GM23338 (cell line): ENCODE data around the gene PIGU. TPM values are rescaled to one million over a fixed set of nuclear protein-coding genes. Genes with fewer than 3 reads are reported as not detected.
"Not testable (repeated sequence)": the region's sequence is repeated elsewhere in the genome, so short reads cannot be mapped to it uniquely, and the experiment has no call there.

Experiments used
- ATAC-seq: fragments of 200-7000 bp; cut with Tn5 transposase; 3 replicates; pipeline ENCODE4 v1.9.1; 2020
- DNase-seq: peaks from one replicate; pipeline ENCODE4 v3.0.0-alpha.2; 2015; ENCODE audit warnings: low spot score
- H2AFZ ChIP-seq: fragments of 200-600 bp; sonication (generic); 2 replicates; pipeline ENCODE4 v1.8.0; 2016; ENCODE audit warnings: antibody characterized with exemption, mild to moderate bottlenecking, moderate library complexity
- H3F3A ChIP-seq: fragments of 200-600 bp; sonication (generic); replicated peaks from 2 replicates; pipeline ENCODE4 v1.8.0; 2017; ENCODE audit warnings: antibody characterized with exemption, mixed run types, low read depth
- H3K27ac ChIP-seq: fragments of 200-600 bp; sonication (generic); 2 replicates; pipeline ENCODE4 v1.6.1; 2016; ENCODE audit warnings: low read depth
- H3K27me3 ChIP-seq: fragments of 200-600 bp; sonication (generic); 2 replicates; pipeline ENCODE4 v1.8.0; 2016; ENCODE audit warnings: mild to moderate bottlenecking, mixed run types, moderate library complexity; ENCODE audit not compliant: insufficient read depth
- H3K36me3 ChIP-seq: fragments of 200-600 bp; sonication (generic); 2 replicates; pipeline ENCODE4 v1.8.0; 2016; ENCODE audit warnings: mild to moderate bottlenecking; ENCODE audit not compliant: insufficient read depth
- H3K4me1 ChIP-seq: fragments of 200-600 bp; sonication (generic); 2 replicates; pipeline ENCODE4 v1.8.0; 2016; ENCODE audit warnings: mild to moderate bottlenecking, moderate library complexity; ENCODE audit not compliant: insufficient read depth
- H3K4me2 ChIP-seq: fragments of 200-600 bp; sonication (generic); 2 replicates; pipeline ENCODE4 v1.7.1; 2017; ENCODE audit warnings: mixed run types
- H3K4me3 ChIP-seq: fragments of 200-600 bp; sonication (generic); 2 replicates; pipeline ENCODE4 v1.6.1; 2016; ENCODE audit warnings: mixed run types
- H3K79me2 ChIP-seq: fragments of 200-600 bp; sonication (generic); replicated peaks from 2 replicates; pipeline ENCODE4 v1.8.0; 2017; ENCODE audit warnings: mild to moderate bottlenecking; ENCODE audit not compliant: insufficient read depth
- H3K9me2 ChIP-seq: fragments of 200-600 bp; sonication (generic); 2 replicates; pipeline ENCODE4 v1.8.0; 2017; ENCODE audit not compliant: insufficient read depth
- H4K20me1 ChIP-seq: fragments of 200-600 bp; sonication (generic); replicated peaks from 2 replicates; pipeline ENCODE4 v1.8.0; 2017; ENCODE audit warnings: mild to moderate bottlenecking; ENCODE audit not compliant: insufficient read depth
- H3K27ac Mint-ChIP-seq: 2 replicates; pipeline ENCODE4 v1.8.0; 2020; ENCODE audit warnings: inconsistent platforms, mild to moderate bottlenecking, moderate library complexity, mixed read lengths
- H3K27me3 Mint-ChIP-seq: 3 replicates; pipeline ENCODE4 v1.8.0; 2022; ENCODE audit warnings: low read depth, mild to moderate bottlenecking, moderate library complexity, mixed read lengths, inconsistent platforms; ENCODE audit not compliant: insufficient read depth, poor library complexity
- H3K36me3 Mint-ChIP-seq: 3 replicates; pipeline ENCODE4 v1.8.0; 2021; ENCODE audit warnings: low read depth, mild to moderate bottlenecking, inconsistent platforms, moderate library complexity, mixed read lengths
- H3K4me1 Mint-ChIP-seq: 3 replicates; pipeline ENCODE4 v1.8.0; 2020; ENCODE audit warnings: mild to moderate bottlenecking, inconsistent platforms, mixed read lengths
- H3K4me3 Mint-ChIP-seq: 3 replicates; pipeline ENCODE4 v1.8.0; 2021; ENCODE audit warnings: moderate library complexity, mild to moderate bottlenecking, inconsistent platforms, mixed read lengths
- H3K9me3 Mint-ChIP-seq: 3 replicates; pipeline ENCODE4 v1.8.0; 2020; ENCODE audit warnings: moderate library complexity, mild to moderate bottlenecking, inconsistent platforms, mixed read lengths
- CREB1 ChIP-seq: fragments of 250-450 bp; sonication (Bioruptor Pico); IDR thresholded peaks from 2 replicates; pipeline ENCODE4 v1.5.0; 2020; ENCODE audit warnings: low read depth, mild to moderate bottlenecking, moderate library complexity
- CTCF ChIP-seq, 2 experiments: fragments of 200-600 bp in 1 of 2; sonication (generic) in 1 of 2; conservative IDR thresholded peaks; 2 replicates each; pipeline versions ENCODE4 v1.5.1 to v1.6.1; 2016 to 2017; ENCODE audit warnings: antibody characterized with exemption in 2 of 2, low read depth in 2 of 2, mild to moderate bottlenecking in 2 of 2, moderate library complexity in 1 of 2
- EZH2phosphoT487 ChIP-seq: fragments of 200-600 bp; sonication (generic); IDR thresholded peaks from one replicate; pipeline ENCODE4 v1.8.1; 2018; ENCODE audit warnings: antibody characterized with exemption; ENCODE audit not compliant: unreplicated experiment
- JUNB ChIP-seq: IDR thresholded peaks from one replicate; pipeline ENCODE4 v1.6.1; 2016; ENCODE audit warnings: antibody characterized with exemption; ENCODE audit not compliant: unreplicated experiment
- NANOG ChIP-seq: IDR thresholded peaks from 2 replicates; pipeline ENCODE4 v1.6.1; 2016; ENCODE audit warnings: antibody characterized with exemption, borderline replicate concordance
- STAT1 ChIP-seq: IDR thresholded peaks from one replicate; pipeline ENCODE4 v1.6.1; 2016; ENCODE audit warnings: antibody characterized with exemption; ENCODE audit not compliant: unreplicated experiment
- ZNF114 ChIP-seq: fragments of 250-450 bp; sonication (Bioruptor Pico); IDR thresholded peaks from 2 replicates; pipeline ENCODE4 v1.5.0; 2020; ENCODE audit warnings: mild to moderate bottlenecking, moderate library complexity
- ZNF331 ChIP-seq: fragments of 250-450 bp; sonication (Bioruptor Pico); IDR thresholded peaks from 2 replicates; pipeline ENCODE4 v1.5.0; 2020; ENCODE audit warnings: low read depth, mild to moderate bottlenecking, moderate library complexity
- polyA plus RNA-seq: library from polyadenylated mRNA; unstranded; fragments of >200 nt; fragmentation: Nextera tagmentation; extraction: Ambion mirVana; gene quantifications from 2 replicates; pipeline ENCODE4 v1.2.1, GENCODE V29; 2016
- total RNA-seq: library from RNA; depleted of rRNA; stranded (reverse); fragments of >200 nt; shearing (Covaris generic); gene quantifications from 2 replicates; pipeline ENCODE4 v1.2.3, GENCODE V29; 2014
- TF ChIP-seq, protein P1 (sequence below): fragments of 250-450 bp; sonication (Bioruptor Pico); IDR thresholded peaks from 2 replicates; pipeline ENCODE4 v1.5.0; 2020; ENCODE audit warnings: mild to moderate bottlenecking, moderate library complexity

Gene PIGU
- total and polyA plus RNA-seq, 2 experiments from 2014 or later = 24.3 to 28.9 TPM

- no peaks in the 10 kb centered on the region for H3K79me2 ChIP-seq
These were observed 47.3 kb upstream of the PIGU start for GRCh38 chr20:34724172-34724571.

GRCh38 chr20:34722560-34722959 is 45.7 kb upstream of the PIGU start:
- not testable (repeated sequence) for H3K4me2 ChIP-seq, DNase-seq, H3K4me3 Mint-ChIP-seq, H3K4me1 Mint-ChIP-seq, H2AFZ ChIP-seq, H3K4me1 ChIP-seq, H3K36me3 ChIP-seq, H3K27ac Mint-ChIP-seq, H3K79me2 ChIP-seq, H4K20me1 ChIP-seq, H3K9me2 ChIP-seq, H3K4me3 ChIP-seq, ATAC-seq, H3K36me3 Mint-ChIP-seq, H3K9me3 Mint-ChIP-seq, H3F3A ChIP-seq, H3K27me3 Mint-ChIP-seq, H3K27me3 ChIP-seq, H3K27ac ChIP-seq

More at GRCh38 chr20:34724172-34724571, 47.3 kb upstream of the PIGU start:
- no peak overlapping the region for H3K27ac ChIP-seq
- no peaks in the 10 kb centered on the region for H3K4me1 Mint-ChIP-seq
- DNase-seq (no peak), ATAC-seq (no peak)
- H3F3A ChIP-seq = no peaks in the 10 kb centered on the region
- H4K20me1 ChIP-seq = no peaks in the 10 kb centered on the region
- no peaks in the 10 kb centered on the region for H3K36me3 Mint-ChIP-seq
- no peaks in the 10 kb centered on the region for H3K9me2 ChIP-seq
- no peaks in the 10 kb centered on the region for H3K9me3 Mint-ChIP-seq
- TF ChIP-seq STAT1 = no peak
- no peak for TF ChIP-seq EZH2phosphoT487
- no peak for TF ChIP-seq ZNF114 (CRISPR knock-in tag)
- TF ChIP-seq, protein P1, sequence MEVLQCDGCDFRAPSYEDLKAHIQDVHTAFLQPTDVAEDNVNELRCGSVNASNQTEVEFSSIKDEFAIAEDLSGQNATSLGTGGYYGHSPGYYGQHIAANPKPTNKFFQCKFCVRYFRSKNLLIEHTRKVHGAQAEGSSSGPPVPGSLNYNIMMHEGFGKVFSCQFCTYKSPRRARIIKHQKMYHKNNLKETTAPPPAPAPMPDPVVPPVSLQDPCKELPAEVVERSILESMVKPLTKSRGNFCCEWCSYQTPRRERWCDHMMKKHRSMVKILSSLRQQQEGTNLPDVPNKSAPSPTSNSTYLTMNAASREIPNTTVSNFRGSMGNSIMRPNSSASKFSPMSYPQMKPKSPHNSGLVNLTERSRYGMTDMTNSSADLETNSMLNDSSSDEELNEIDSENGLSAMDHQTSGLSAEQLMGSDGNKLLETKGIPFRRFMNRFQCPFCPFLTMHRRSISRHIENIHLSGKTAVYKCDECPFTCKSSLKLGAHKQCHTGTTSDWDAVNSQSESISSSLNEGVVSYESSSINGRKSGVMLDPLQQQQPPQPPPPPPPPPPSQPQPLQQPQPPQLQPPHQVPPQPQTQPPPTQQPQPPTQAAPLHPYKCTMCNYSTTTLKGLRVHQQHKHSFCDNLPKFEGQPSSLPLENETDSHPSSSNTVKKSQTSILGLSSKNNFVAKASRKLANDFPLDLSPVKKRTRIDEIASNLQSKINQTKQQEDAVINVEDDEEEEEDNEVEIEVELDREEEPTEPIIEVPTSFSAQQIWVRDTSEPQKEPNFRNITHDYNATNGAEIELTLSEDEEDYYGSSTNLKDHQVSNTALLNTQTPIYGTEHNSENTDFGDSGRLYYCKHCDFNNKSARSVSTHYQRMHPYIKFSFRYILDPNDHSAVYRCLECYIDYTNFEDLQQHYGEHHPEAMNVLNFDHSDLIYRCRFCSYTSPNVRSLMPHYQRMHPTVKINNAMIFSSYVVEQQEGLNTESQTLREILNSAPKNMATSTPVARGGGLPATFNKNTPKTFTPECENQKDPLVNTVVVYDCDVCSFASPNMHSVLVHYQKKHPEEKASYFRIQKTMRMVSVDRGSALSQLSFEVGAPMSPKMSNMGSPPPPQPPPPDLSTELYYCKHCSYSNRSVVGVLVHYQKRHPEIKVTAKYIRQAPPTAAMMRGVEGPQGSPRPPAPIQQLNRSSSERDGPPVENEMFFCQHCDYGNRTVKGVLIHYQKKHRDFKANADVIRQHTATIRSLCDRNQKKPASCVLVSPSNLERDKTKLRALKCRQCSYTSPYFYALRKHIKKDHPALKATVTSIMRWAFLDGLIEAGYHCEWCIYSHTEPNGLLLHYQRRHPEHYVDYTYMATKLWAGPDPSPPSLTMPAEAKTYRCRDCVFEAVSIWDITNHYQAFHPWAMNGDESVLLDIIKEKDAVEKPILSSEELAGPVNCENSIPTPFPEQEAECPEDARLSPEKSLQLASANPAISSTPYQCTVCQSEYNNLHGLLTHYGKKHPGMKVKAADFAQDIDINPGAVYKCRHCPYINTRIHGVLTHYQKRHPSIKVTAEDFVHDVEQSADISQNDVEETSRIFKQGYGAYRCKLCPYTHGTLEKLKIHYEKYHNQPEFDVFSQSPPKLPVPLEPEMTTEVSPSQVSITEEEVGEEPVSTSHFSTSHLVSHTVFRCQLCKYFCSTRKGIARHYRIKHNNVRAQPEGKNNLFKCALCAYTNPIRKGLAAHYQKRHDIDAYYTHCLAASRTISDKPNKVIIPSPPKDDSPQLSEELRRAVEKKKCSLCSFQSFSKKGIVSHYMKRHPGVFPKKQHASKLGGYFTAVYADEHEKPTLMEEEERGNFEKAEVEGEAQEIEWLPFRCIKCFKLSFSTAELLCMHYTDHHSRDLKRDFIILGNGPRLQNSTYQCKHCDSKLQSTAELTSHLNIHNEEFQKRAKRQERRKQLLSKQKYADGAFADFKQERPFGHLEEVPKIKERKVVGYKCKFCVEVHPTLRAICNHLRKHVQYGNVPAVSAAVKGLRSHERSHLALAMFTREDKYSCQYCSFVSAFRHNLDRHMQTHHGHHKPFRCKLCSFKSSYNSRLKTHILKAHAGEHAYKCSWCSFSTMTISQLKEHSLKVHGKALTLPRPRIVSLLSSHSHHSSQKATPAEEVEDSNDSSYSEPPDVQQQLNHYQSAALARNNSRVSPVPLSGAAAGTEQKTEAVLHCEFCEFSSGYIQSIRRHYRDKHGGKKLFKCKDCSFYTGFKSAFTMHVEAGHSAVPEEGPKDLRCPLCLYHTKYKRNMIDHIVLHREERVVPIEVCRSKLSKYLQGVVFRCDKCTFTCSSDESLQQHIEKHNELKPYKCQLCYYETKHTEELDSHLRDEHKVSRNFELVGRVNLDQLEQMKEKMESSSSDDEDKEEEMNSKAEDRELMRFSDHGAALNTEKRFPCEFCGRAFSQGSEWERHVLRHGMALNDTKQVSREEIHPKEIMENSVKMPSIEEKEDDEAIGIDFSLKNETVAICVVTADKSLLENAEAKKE (CRISPR knock-in tag) = no peak
- TF ChIP-seq CREB1 = no peak
- TF ChIP-seq JUNB = no peak
- TF ChIP-seq ZNF331 (CRISPR knock-in tag) = no peak
- no peak for TF ChIP-seq CTCF (conservative IDR thresholded peaks at IDR 0.05; ENCODE audit: low read depth in 2 of 2)
- TF ChIP-seq NANOG = no peak
- H2AFZ ChIP-seq = no peak overlapping the region
- no peak overlapping the region for H3K4me3 Mint-ChIP-seq
- H3K4me1 ChIP-seq = no peaks in the 10 kb centered on the region
- no peak overlapping the region for H3K4me2 ChIP-seq
- peaks cover 2% of the 10 kb centered on the region for H3K27me3 Mint-ChIP-seq
- H3K27me3 ChIP-seq = no peaks in the 10 kb centered on the region
- H3K27ac Mint-ChIP-seq = no peak overlapping the region
- H3K4me3 ChIP-seq = no peak overlapping the region
- no peaks in the 10 kb centered on the region for H3K36me3 ChIP-seq
